B cell (primary cell): ENCODE results near the gene HIGD1A. TPM values are rescaled to one million over a fixed set of nuclear protein-coding genes. Genes with fewer than 3 reads are reported as not detected.

Experiments
- ATAC-seq: fragments of 200-7000 bp; cut with Tn5 transposase; one replicate; pipeline ENCODE4 v1.10.0; 2021; ENCODE audit warnings: low read depth, mild to moderate bottlenecking, moderate number of reproducible peaks, moderate library complexity
- CTCF ChIA-PET: fragments of 350-600 bp; sonication (Branson Sonifier 250); formaldehyde crosslinking; loops from one replicate; lab custom pipeline; 2021; ENCODE audit warnings: antibody characterized with exemption, inconsistent platforms; lab: Charles Lee
- POLR2A ChIA-PET: fragments of 350-600 bp; sonication (Branson Sonifier 250); formaldehyde crosslinking; loops from one replicate; lab custom pipeline; 2021; ENCODE audit warnings: antibody characterized with exemption; lab: Charles Lee
- DNase-seq: peaks from one replicate; pipeline ENCODE4 v3.0.0; 2013
- H2AFZ ChIP-seq: 2 replicates; pipeline ENCODE4 v1.6.1; 2012; ENCODE audit warnings: mild to moderate bottlenecking, low read depth, low read length; ENCODE audit not compliant: insufficient read depth, poor library complexity, severe bottlenecking
- H3K27ac ChIP-seq, 2 donors: 1 replicate in 1 of 2; 2 replicates in 1 of 2; pipeline ENCODE4 v1.5.1; 2012 to 2013; ENCODE audit warnings: low read length in 2 of 2, mild to moderate bottlenecking in 2 of 2, moderate library complexity in 1 of 2
- H3K27me3 ChIP-seq, 4 experiments: fragments of 200-600 bp in 1 of 4; sonication (generic) in 1 of 4; replicated peaks in 1 of 4; 1 replicate in 2 of 4; 2 replicates in 2 of 4; pipeline versions ENCODE4 v1.6.1 to v1.7.0; 2013 to 2016; ENCODE audit warnings: low read length in 3 of 4, mild to moderate bottlenecking in 2 of 4, mixed read lengths in 1 of 4, moderate library complexity in 1 of 4; ENCODE audit not compliant: insufficient read depth in 4 of 4, control insufficient read depth in 3 of 4; ENCODE audit errors: control extremely low read depth in 1 of 4
- H3K36me3 ChIP-seq, 2 experiments: replicated peaks in 1 of 2; 1 replicate in 1 of 2; 2 replicates in 1 of 2; pipeline versions ENCODE4 v1.6.1 to v1.7.1; 2013; ENCODE audit warnings: low read length in 1 of 2; ENCODE audit not compliant: insufficient read depth in 2 of 2, control insufficient read depth in 1 of 2; ENCODE audit errors: control extremely low read depth in 1 of 2, extremely low read depth in 1 of 2
- H3K4me1 ChIP-seq, 2 donors: fragments of 200-600 bp in 1 of 2; sonication (generic) in 1 of 2; 1 replicate in 1 of 2; 2 replicates in 1 of 2; pipeline versions ENCODE4 v1.5.1 to v1.6.1; 2013 to 2017; ENCODE audit warnings: low read length in 2 of 2; ENCODE audit not compliant: control insufficient read depth in 2 of 2, insufficient read depth in 2 of 2
- H3K4me2 ChIP-seq: replicated peaks from 2 replicates; pipeline ENCODE3; 2012; ENCODE audit warnings: mild to moderate bottlenecking, low read depth, low read length; ENCODE audit not compliant: poor library complexity, severe bottlenecking
- H3K4me3 ChIP-seq, 5 experiments: fragments of 200-600 bp in 1 of 5; sonication (generic) in 1 of 5; 1 replicate in 3 of 5; 2 replicates in 2 of 5; pipeline versions ENCODE4 v1.5.1 to v1.7.0; 2011 to 2016; ENCODE audit warnings: low read length in 4 of 5, mild to moderate bottlenecking in 4 of 5, low read depth in 2 of 5, control low read depth in 1 of 5, moderate library complexity in 1 of 5; ENCODE audit not compliant: insufficient read depth in 1 of 5; ENCODE audit errors: control extremely low read depth in 1 of 5, extremely low read depth in 1 of 5
- H3K79me2 ChIP-seq: fragments of 200-600 bp; sonication (generic); one replicate; pipeline ENCODE4 v1.6.0; 2016; ENCODE audit warnings: low read length; ENCODE audit not compliant: control insufficient read depth, insufficient read depth
- H3K9ac ChIP-seq: fragments of 200-600 bp; sonication (generic); 2 replicates; pipeline ENCODE4 v1.6.1; 2017; ENCODE audit warnings: mild to moderate bottlenecking, low read length, moderate library complexity
- H3K9me3 ChIP-seq, 3 donors: one replicate each; pipeline versions ENCODE4 v1.6.1 to v1.7.1; 2013; ENCODE audit warnings: low read length in 2 of 3; ENCODE audit not compliant: control insufficient read depth in 2 of 3, insufficient read depth in 1 of 3; ENCODE audit errors: control extremely low read depth in 1 of 3
- H4K20me1 ChIP-seq: 2 replicates; pipeline ENCODE4 v1.6.0; 2012; ENCODE audit warnings: mild to moderate bottlenecking, low read length; ENCODE audit not compliant: insufficient read depth, control insufficient read depth, poor library complexity, severe bottlenecking
- H3K27ac Mint-ChIP-seq: one replicate; pipeline ENCODE4 v1.8.0; 2021; ENCODE audit warnings: mixed read lengths
- H3K27me3 Mint-ChIP-seq: one replicate; pipeline ENCODE4 v1.8.0; 2021; ENCODE audit warnings: mixed read lengths
- H3K4me1 Mint-ChIP-seq: one replicate; pipeline ENCODE4 v1.8.0; 2021; ENCODE audit warnings: mixed read lengths
- H3K4me3 Mint-ChIP-seq: one replicate; pipeline ENCODE4 v1.8.0; 2021; ENCODE audit warnings: mixed read lengths
- H3K9me3 Mint-ChIP-seq: one replicate; pipeline ENCODE4 v1.8.0; 2022; ENCODE audit warnings: mixed read lengths; ENCODE audit not compliant: insufficient read depth
- CTCF ChIP-seq: fragments of 200-600 bp; IDR thresholded peaks from one replicate; pipeline ENCODE4 v1.8.0; 2022; ENCODE audit warnings: antibody characterized with exemption, mild to moderate bottlenecking
- EZH2 ChIP-seq: IDR thresholded peaks from 2 replicates; pipeline ENCODE4 v1.6.1; 2012; ENCODE audit warnings: borderline replicate concordance, low read depth, mild to moderate bottlenecking, moderate library complexity, low read length; ENCODE audit not compliant: insufficient read depth, poor library complexity, severe bottlenecking
- WGBS: methylation state at CpG from one replicate; pipeline ENCODE4 v1.1.5; 2013; ENCODE audit warnings: missing lambda C conversion rate; ENCODE audit not compliant: insufficient coverage; 5-methylcytosine and 5-hydroxymethylcytosine counted together
- intact Hi-C: fragments of 100-400 bp; cut with micrococcal nuclease; formaldehyde crosslinking; loops from one replicate; pipeline ENCODE4 v1.10.0; 2022
- polyA plus RNA-seq: library from polyadenylated mRNA; depleted of rRNA; stranded (reverse); fragments of >200 nt; gene quantifications from 2 replicates; pipeline ENCODE4 v1.2.3, GENCODE V29; 2012
- total RNA-seq, 2 donors: library from RNA; stranded (reverse); fragments of 120-200 nt in 1 of 2; gene quantifications; 1 replicate in 1 of 2; 2 replicates in 1 of 2; pipeline versions ENCODE4 v1.2.3 to v1.2.4, GENCODE V29; 2013 to 2022

Gene HIGD1A
- total and polyA plus RNA-seq, 2 donors (not counting 1 experiment from before 2014, with no cell fraction given), result 14.2 to 16.5 TPM

GRCh38 chr3:42780398-42780797 is 23.9 kb downstream of the HIGD1A start:
- Histone ChIP-seq H4K20me1 (no peaks in the 10 kb centered on the region), H3K4me1 (no peaks in the 10 kb centered on the region), H3K9me3 (no peaks in the 10 kb centered on the region), H3K4me3 (no peak overlapping the region), H3K79me2 (no peaks in the 10 kb centered on the region), H3K36me3 (peaks cover 2% of the 10 kb centered on the region in 2 experiments), H3K4me2 (no peak overlapping the region), H3K27ac (no peak overlapping the region), H3K9ac (no peak overlapping the region), H3K27me3 (no peaks in the 10 kb centered on the region), H2AFZ (no peak overlapping the region)
- WGBS, result no CpG with 5 or more reads among the region's 3 CpGs
- H3K9me3 Mint-ChIP-seq, result no peaks in the 10 kb centered on the region
- no peak for DNase-seq
- CTCF ChIA-PET, result interaction anchor here (0.7 to 6.2 kb wide), 13 partner anchors 10 to 102 kb away, joined by 3 to 72 read pairs (median 5); partner anchors contain the start of gene HIGD1A
- H3K27ac Mint-ChIP-seq, result no peak overlapping the region
- no peak for TF ChIP-seq EZH2
- no peak for TF ChIP-seq CTCF
- no peak overlapping the region for H3K4me3 Mint-ChIP-seq
- POLR2A ChIA-PET, result no interaction called here
- no peak for ATAC-seq
- H3K27me3 Mint-ChIP-seq, result no peaks in the 10 kb centered on the region
- intact Hi-C loops, result loop anchor here (1.0 to 2.0 kb wide), 4 partner anchors 24 to 101 kb away; partner anchors contain the start of gene HIGD1A
- peaks cover 2% of the 10 kb centered on the region for H3K4me1 Mint-ChIP-seq

- Histone ChIP-seq H3K9ac (no peak overlapping the region), H3K36me3 (no peaks in the 10 kb centered on the region), H2AFZ (no peak overlapping the region), H4K20me1 (no peaks in the 10 kb centered on the region), H3K9me3 (no peaks in the 10 kb centered on the region), H3K4me1 (peaks cover 0 to under 1% of the 10 kb centered on the region in 2 donors), H3K27me3 (no peaks in the 10 kb centered on the region), H3K27ac (no peak overlapping the region), H3K4me3 (no peak overlapping the region), H3K79me2 (no peaks in the 10 kb centered on the region), H3K4me2 (no peak overlapping the region)
- POLR2A ChIA-PET, result no interaction called here
- DNase-seq (no peak), ATAC-seq (no peak)
- Mint-ChIP-seq H3K9me3 (no peaks in the 10 kb centered on the region), H3K27me3 (no peaks in the 10 kb centered on the region), H3K4me3 (no peak overlapping the region), H3K4me1 (peaks cover 4% of the 10 kb centered on the region), H3K27ac (no peak overlapping the region)
- TF ChIP-seq EZH2, result no peak
- no peak for TF ChIP-seq CTCF
- WGBS, result 100% methylated on average over 2 of the region's 2 CpGs
- CTCF ChIA-PET, result interaction anchor here (0.7 to 6.2 kb wide), 7 partner anchors 16 to 327 kb away, joined by 3 to 72 read pairs (median 13); partner anchors contain the start of gene POMGNT2
- intact Hi-C loops, result no loop called here
Measured at GRCh38 chr3:42778644-42779043, 25.6 kb downstream of the HIGD1A start.
